ENCODE results near the gene SLC47A2. TPM values are rescaled to one million over a fixed set of nuclear protein-coding genes. Genes with fewer than 3 reads are reported as not detected.

The SLC47A2 gene
- total RNA-seq, 1 donor from 2014 or later, result not detected

GRCh38 chr17:19759568-19760549 lies 43.5 kb upstream of the SLC47A2 start:
- no peak for TF ChIP-seq CTCF (IDR thresholded peaks at IDR 0.05)
- no peaks in the 10 kb centered on the region for H3K4me1 ChIP-seq
- DNase-seq (ENCODE audit: low spot score in 2 of 2), result peak in 1 of 2 donors; percentile 46
- no peak overlapping the region for H3K27ac ChIP-seq
- no peaks in the 10 kb centered on the region for H3K9me3 ChIP-seq
- intact Hi-C loops (cut with DNase I), result no loop called here
- no peaks in the 10 kb centered on the region for H3K36me3 ChIP-seq
- no peaks in the 10 kb centered on the region for H3K27me3 ChIP-seq
- H3K4me3 ChIP-seq, result no peak overlapping the region

GRCh38 chr17:19757536-19758180 lies 41.3 kb upstream of the SLC47A2 start:
- peaks cover 10 to 20% of the 10 kb centered on the region in 2 donors for H3K4me1 ChIP-seq
- no peaks in the 10 kb centered on the region for H3K36me3 ChIP-seq
- no peaks in the 10 kb centered on the region for H3K27me3 ChIP-seq
- intact Hi-C loops (cut with DNase I), result no loop called here
- H3K9me3 ChIP-seq, result no peaks in the 10 kb centered on the region
- TF ChIP-seq CTCF (IDR thresholded peaks at IDR 0.05), result no peak
- no peak overlapping the region for H3K4me3 ChIP-seq
- no peak for DNase-seq (ENCODE audit: low spot score in 2 of 2)
- no peak overlapping the region for H3K27ac ChIP-seq

GRCh38 chr17:19756546-19756945 lies 40.2 kb upstream of the SLC47A2 start:
- intact Hi-C loops (cut with DNase I), result no loop called here
- no peak overlapping the region for H3K27ac ChIP-seq
- H3K4me1 ChIP-seq, result peaks cover 10 to 27% of the 10 kb centered on the region in 2 donors
- TF ChIP-seq CTCF (IDR thresholded peaks at IDR 0.05), result no peak
- no peak overlapping the region for H3K4me3 ChIP-seq
- no peaks in the 10 kb centered on the region for H3K27me3 ChIP-seq
- no peak for DNase-seq (ENCODE audit: low spot score in 2 of 2)
- no peaks in the 10 kb centered on the region for H3K36me3 ChIP-seq
- H3K9me3 ChIP-seq, result no peaks in the 10 kb centered on the region

- no peak for TF ChIP-seq CTCF (IDR thresholded peaks at IDR 0.05)
- intact Hi-C loops (cut with DNase I), result no loop called here
- peaks cover 10 to 27% of the 10 kb centered on the region in 2 donors for H3K4me1 ChIP-seq
- no peaks in the 10 kb centered on the region for H3K36me3 ChIP-seq
- H3K27ac ChIP-seq, result no peak overlapping the region
- H3K9me3 ChIP-seq, result no peaks in the 10 kb centered on the region
- H3K27me3 ChIP-seq, result no peaks in the 10 kb centered on the region
- no peak for DNase-seq (ENCODE audit: low spot score in 2 of 2)
- no peak overlapping the region for H3K4me3 ChIP-seq
Measured at GRCh38 chr17:19755821-19756510, 39.6 kb upstream of the SLC47A2 start.

GRCh38 chr17:19755392-19755791 lies 39.0 kb upstream of the SLC47A2 start:
- no peaks in the 10 kb centered on the region for H3K36me3 ChIP-seq
- H3K4me1 ChIP-seq, result peaks cover 10 to 27% of the 10 kb centered on the region in 2 donors
- H3K27ac ChIP-seq, result no peak overlapping the region
- no peaks in the 10 kb centered on the region for H3K27me3 ChIP-seq
- intact Hi-C loops (cut with DNase I), result no loop called here
- no peak for TF ChIP-seq CTCF (IDR thresholded peaks at IDR 0.05)
- no peaks in the 10 kb centered on the region for H3K9me3 ChIP-seq
- DNase-seq (ENCODE audit: low spot score in 2 of 2), result no peak
- no peak overlapping the region for H3K4me3 ChIP-seq
